ENCODE results near the gene MATCAP1. TPM values are rescaled to one million over a fixed set of nuclear protein-coding genes. Genes with fewer than 3 reads are reported as not detected.

MATCAP1 gene
- polyA plus RNA-seq, 1 donor (not counting 4 experiments of a cell fraction or from before 2014, with no cell fraction given) = 13.3 TPM

DNA sequence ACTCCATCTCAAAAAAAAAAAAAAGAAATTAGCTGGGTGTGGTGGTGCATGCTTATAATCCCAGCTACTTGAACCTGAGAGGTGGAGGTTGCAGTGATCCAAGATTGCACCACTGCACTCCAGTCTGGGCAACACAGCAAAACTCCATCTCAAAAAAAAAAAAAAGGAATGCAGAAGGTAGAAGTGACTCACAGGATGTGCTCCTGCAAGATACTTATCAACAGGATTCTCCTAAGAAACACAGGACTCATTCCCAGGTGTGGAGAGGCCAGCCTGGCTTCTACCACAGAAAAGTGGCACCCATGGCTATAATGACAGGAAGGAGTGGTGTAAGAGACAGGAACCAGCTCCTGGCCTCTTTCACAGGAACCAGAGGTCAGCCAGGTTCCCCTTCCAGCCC lies 29.0 kb upstream of the MATCAP1 start:
- TF ChIP-seq EZH2 (IDR thresholded peaks at IDR 0.05; ENCODE audit: low read length) = no peak
- TF ChIP-seq, protein P1, sequence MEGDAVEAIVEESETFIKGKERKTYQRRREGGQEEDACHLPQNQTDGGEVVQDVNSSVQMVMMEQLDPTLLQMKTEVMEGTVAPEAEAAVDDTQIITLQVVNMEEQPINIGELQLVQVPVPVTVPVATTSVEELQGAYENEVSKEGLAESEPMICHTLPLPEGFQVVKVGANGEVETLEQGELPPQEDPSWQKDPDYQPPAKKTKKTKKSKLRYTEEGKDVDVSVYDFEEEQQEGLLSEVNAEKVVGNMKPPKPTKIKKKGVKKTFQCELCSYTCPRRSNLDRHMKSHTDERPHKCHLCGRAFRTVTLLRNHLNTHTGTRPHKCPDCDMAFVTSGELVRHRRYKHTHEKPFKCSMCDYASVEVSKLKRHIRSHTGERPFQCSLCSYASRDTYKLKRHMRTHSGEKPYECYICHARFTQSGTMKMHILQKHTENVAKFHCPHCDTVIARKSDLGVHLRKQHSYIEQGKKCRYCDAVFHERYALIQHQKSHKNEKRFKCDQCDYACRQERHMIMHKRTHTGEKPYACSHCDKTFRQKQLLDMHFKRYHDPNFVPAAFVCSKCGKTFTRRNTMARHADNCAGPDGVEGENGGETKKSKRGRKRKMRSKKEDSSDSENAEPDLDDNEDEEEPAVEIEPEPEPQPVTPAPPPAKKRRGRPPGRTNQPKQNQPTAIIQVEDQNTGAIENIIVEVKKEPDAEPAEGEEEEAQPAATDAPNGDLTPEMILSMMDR (optimal IDR thresholded peaks at IDR 0.05 in 1 of 3, IDR thresholded peaks at IDR 0.05 in 1 of 3, conservative IDR thresholded peaks at IDR 0.05 in 1 of 3; ENCODE audit: extremely low read depth in 1 of 3, insufficient read depth in 2 of 3, low read length in 3 of 3) = no peak
- dilution Hi-C loops (cut with MboI; ENCODE audit: extremely low pct_ligation_motif_present, low sequenced_read_pairs) = no loop called here
- peak overlapping the region; percentile 67 for H3K27ac ChIP-seq (ENCODE audit: control insufficient read depth, insufficient read depth, low read length)
- no peaks in the 10 kb centered on the region for H3K9me1 ChIP-seq (ENCODE audit: control insufficient read depth, extremely low read depth, insufficient read depth, low read length)
- FAIRE-seq = peak; percentile 93
- DNase-seq (ENCODE audit: low read depth, low spot score) = peak; percentile 60
- H3K36me3 ChIP-seq (ENCODE audit: control insufficient read depth in 2 of 2, extremely low read depth in 1 of 2, insufficient read depth in 2 of 2, low read length in 2 of 2) = no peaks in the 10 kb centered on the region
- H3K79me2 ChIP-seq (ENCODE audit: control insufficient read depth, insufficient read depth, low read length) = no peaks in the 10 kb centered on the region
- peak overlapping the region; percentile 39 for H3K9ac ChIP-seq (ENCODE audit: control insufficient read depth, extremely low read depth, insufficient read depth, low read length)
- peaks cover 25% of the 10 kb centered on the region for H3K4me1 ChIP-seq (ENCODE audit: control insufficient read depth, extremely low read depth, insufficient read depth, low read length)
- H3K4me3 ChIP-seq (ENCODE audit: control insufficient read depth in 2 of 3, extremely low read depth in 1 of 3, insufficient read depth in 2 of 3, low read depth in 1 of 3, low read length in 3 of 3) = peak overlapping the region in 2 of 3 experiments; percentile 8 to 29
- H3K27me3 ChIP-seq (ENCODE audit: control insufficient read depth, extremely low read depth, insufficient read depth, low read length) = no peaks in the 10 kb centered on the region
- H3K9me3 ChIP-seq (ENCODE audit: control insufficient read depth, low read depth, low read length) = no peaks in the 10 kb centered on the region
- peak overlapping the region; percentile 71 for H3K4me2 ChIP-seq (ENCODE audit: control insufficient read depth, extremely low read depth, insufficient read depth, low read depth, low read length)
- no peaks in the 10 kb centered on the region for H4K20me1 ChIP-seq (ENCODE audit: control insufficient read depth, extremely low read depth, insufficient read depth, low read length)
- H2AFZ ChIP-seq (ENCODE audit: control insufficient read depth, low read length) = peak overlapping the region; percentile 47

DNA sequence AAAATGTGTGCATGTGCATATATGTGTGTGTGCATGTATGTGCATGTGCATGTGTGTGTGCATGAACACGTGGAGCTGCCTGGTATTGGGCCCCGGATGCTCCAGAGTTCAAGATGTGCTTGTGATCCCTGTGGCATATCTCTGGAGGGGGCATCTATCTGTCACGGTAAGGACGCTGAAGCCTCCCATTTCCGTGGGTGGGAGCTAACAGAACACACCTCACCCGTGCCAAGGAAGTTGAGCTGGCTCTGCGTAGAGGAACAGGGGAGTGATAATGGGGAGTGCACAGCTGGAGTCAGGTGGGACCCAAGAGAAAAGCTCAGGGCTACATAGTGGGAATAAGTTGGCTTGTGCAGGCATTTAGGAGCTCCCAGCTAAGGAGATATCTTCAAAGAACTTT lies 27.9 kb upstream of the MATCAP1 start:
- no peak for TF ChIP-seq EZH2 (IDR thresholded peaks at IDR 0.05; ENCODE audit: low read length)
- H3K36me3 ChIP-seq (ENCODE audit: control insufficient read depth in 2 of 2, extremely low read depth in 1 of 2, insufficient read depth in 2 of 2, low read length in 2 of 2) = no peaks in the 10 kb centered on the region
- DNase-seq (ENCODE audit: low read depth, low spot score) = no peak
- H3K27me3 ChIP-seq (ENCODE audit: control insufficient read depth, extremely low read depth, insufficient read depth, low read length) = no peaks in the 10 kb centered on the region
- H3K4me3 ChIP-seq (ENCODE audit: control insufficient read depth in 2 of 3, extremely low read depth in 1 of 3, insufficient read depth in 2 of 3, low read depth in 1 of 3, low read length in 3 of 3) = no peak overlapping the region
- H3K79me2 ChIP-seq (ENCODE audit: control insufficient read depth, insufficient read depth, low read length) = no peaks in the 10 kb centered on the region
- H3K4me2 ChIP-seq (ENCODE audit: control insufficient read depth, extremely low read depth, insufficient read depth, low read depth, low read length) = no peak overlapping the region
- H3K9me3 ChIP-seq (ENCODE audit: control insufficient read depth, low read depth, low read length) = no peaks in the 10 kb centered on the region
- H3K9ac ChIP-seq (ENCODE audit: control insufficient read depth, extremely low read depth, insufficient read depth, low read length) = no peak overlapping the region
- dilution Hi-C loops (cut with MboI; ENCODE audit: extremely low pct_ligation_motif_present, low sequenced_read_pairs) = no loop called here
- H2AFZ ChIP-seq (ENCODE audit: control insufficient read depth, low read length) = no peak overlapping the region
- no peak for FAIRE-seq
- peaks cover 36% of the 10 kb centered on the region for H3K4me1 ChIP-seq (ENCODE audit: control insufficient read depth, extremely low read depth, insufficient read depth, low read length)
- H3K27ac ChIP-seq (ENCODE audit: control insufficient read depth, insufficient read depth, low read length) = no peak overlapping the region
- no peaks in the 10 kb centered on the region for H4K20me1 ChIP-seq (ENCODE audit: control insufficient read depth, extremely low read depth, insufficient read depth, low read length)
- H3K9me1 ChIP-seq (ENCODE audit: control insufficient read depth, extremely low read depth, insufficient read depth, low read length) = peaks cover 4% of the 10 kb centered on the region
